Omental fat pad (tissue), 4 donors: ENCODE results near the gene RNF32. TPM values are rescaled to one million over a fixed set of nuclear protein-coding genes. Genes with fewer than 3 reads are reported as not detected.

Experiments used
- ATAC-seq: fragments of 150-250 bp; one replicate; pipeline ENCODE4 v1.9.1; 2016; ENCODE audit warnings: mild to moderate bottlenecking, moderate library complexity; ENCODE audit not compliant: low FRiP score
- DNase-seq: peaks from one replicate; pipeline ENCODE4 v3.0.0-alpha.2; 2019; ENCODE audit warnings: low spot score
- CTCF ChIP-seq, 3 donors: fragments of 450-650 bp; IDR thresholded peaks; one replicate each; pipeline ENCODE4 v1.5.1; 2016 to 2017; ENCODE audit warnings: antibody characterized with exemption in 3 of 3, mild to moderate bottlenecking in 3 of 3, moderate library complexity in 2 of 3
- total RNA-seq, 4 donors: library from RNA; depleted of rRNA; stranded (reverse); fragments of >200 nt; gene quantifications; one replicate each; pipeline ENCODE4 v1.1.0, GENCODE V29; 2016

RNF32 gene
- total RNA-seq, 4 donors from 2014 or later, result 0.72 to 1.9 TPM; not detected in 2

DNA sequence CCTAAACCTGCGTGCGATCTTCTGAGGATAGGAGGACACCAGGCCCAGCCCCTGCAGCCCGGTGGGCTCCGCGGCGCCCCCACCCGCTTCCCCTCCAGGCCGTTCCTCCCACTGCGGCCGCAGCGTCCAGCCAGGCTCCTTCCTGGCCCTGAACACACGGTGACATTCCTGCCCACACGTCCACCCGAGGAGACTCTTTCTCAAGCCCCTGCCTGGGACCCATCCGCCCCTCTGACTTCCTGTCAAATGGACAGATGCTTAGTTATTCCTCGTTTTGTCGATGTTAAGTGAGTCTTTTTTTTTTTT lies 32.4 kb upstream of the RNF32 start:
- no peak for ATAC-seq
- DNase-seq, result no peak
- TF ChIP-seq CTCF (IDR thresholded peaks at IDR 0.05), result no peak

DNA sequence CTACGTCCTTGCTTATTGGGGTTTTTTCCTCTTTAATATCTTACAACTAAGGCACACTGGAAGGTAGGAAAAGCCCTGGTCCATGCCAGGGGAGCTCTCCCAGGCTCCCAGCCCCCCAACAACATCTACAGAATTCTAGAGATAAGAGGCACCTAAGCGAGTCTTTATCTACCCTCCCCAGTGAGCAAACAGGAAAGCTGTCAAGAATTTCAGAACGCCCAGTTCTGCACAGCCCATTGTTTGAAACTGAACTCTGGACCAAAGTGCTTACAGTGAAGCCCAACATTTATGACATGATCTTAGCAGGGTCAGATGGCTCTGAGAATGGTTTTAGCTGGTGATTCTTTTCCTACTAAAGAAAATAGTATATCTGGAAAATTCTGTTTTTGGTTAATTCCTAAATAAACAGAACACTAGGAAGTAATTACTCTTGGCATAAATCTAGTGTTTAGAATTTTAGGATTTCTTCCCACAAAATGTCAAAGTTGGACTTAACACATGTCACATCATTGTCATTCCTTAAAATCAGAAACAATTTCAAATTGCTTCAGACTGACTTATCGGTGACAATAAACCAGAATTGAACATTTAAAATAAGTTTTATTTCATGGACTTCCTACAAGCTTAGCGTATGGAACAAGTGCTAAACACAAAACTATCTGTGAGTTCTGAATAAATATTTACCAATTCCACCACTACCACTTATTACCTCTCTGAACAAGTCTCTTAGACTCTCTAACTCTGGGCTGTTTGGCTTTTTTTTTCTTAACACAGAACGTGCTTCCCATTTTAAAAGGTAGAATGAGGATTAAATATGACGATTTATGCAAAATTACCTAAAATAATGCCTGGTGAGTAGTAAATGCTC lies 31.3 kb upstream of the RNF32 start:
- DNase-seq, result no peak
- TF ChIP-seq CTCF (IDR thresholded peaks at IDR 0.05), result no peak
- no peak for ATAC-seq

GRCh38 chr7:156610130-156610529 lies 30.4 kb upstream of the RNF32 start:
- no peak for DNase-seq
- no peak for TF ChIP-seq CTCF (IDR thresholded peaks at IDR 0.05)
- ATAC-seq, result no peak

DNA sequence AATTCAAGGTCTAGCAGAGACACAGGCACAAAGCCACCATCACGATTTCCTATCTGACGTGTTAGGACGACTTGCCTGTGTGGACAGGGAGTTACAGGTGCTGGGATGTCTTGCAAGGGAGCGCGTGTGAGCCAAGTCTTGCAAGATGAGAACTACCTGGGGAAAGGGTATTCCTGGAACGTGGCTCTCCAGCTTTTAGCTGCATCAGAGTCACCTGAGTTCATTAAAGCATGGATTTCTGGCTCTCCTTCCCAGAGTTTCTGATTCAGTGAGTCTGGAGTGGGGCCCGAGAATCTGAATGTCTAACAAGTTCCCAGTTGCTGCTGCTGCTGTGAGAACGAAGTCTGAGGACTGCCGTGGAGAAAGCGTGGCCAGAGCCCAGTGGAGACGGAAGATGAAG lies 30.0 kb upstream of the RNF32 start:
- TF ChIP-seq CTCF (IDR thresholded peaks at IDR 0.05), result no peak
- no peak for DNase-seq
- ATAC-seq, result no peak

DNA sequence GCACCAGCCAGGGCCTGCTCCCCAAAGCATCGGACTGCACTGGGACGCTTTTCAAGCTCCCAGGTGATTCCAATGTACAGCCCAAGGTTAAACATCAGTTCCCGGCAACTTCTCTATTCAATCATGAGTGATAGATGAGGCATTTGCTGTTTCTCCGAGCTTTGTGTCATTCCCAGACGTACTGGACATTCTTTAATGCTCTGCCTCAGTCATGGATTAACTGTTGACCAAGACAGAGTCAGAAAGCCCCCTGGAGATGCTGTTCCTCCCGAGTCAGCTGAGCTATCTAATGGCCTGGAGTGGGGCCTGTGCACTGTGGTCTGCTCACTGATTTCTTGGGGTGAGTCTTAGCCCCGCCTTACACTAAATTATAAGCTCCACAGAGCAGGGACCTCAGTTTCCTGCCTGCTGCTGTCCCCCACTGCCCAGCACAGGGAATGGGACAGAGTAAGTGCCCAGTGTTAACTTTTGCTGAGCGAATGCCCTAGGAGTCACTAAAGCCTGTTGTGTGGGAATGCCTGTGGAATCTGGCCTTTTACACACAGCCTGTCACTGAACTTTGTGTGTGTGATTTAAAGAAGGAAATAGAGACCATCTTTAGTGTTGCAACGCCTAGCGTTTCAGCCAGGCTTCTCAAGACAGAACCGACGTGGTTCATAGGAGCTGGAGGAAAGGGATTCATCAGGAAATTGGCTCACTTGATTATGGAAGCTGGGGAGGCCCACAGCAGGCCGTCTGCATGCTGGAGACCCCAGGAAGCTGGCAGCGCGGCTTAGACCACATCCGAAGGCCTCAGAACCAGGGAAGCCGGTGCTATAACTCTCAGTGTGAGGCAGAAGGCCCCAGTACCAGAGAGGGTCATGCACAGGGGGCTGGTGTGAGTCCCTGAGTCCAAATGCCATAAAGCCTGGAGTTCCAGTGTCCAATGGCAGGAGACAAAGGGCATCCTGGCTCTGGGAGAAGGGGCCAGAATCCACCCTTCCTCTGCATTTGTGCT lies 29.3 kb upstream of the RNF32 start:
- no peak for DNase-seq
- TF ChIP-seq CTCF (IDR thresholded peaks at IDR 0.05), result no peak
- ATAC-seq, result no peak

GRCh38 chr7:156612930-156613329 lies 27.6 kb upstream of the RNF32 start:
- DNase-seq (no peak), ATAC-seq (no peak)
- TF ChIP-seq CTCF (IDR thresholded peaks at IDR 0.05), result no peak
